ENCODE measurements around the gene ALDH1L2.
"Not testable (repeated sequence)": the region's sequence is repeated elsewhere in the genome, so short reads cannot be mapped to it uniquely, and the experiment has no call there.

DNA sequence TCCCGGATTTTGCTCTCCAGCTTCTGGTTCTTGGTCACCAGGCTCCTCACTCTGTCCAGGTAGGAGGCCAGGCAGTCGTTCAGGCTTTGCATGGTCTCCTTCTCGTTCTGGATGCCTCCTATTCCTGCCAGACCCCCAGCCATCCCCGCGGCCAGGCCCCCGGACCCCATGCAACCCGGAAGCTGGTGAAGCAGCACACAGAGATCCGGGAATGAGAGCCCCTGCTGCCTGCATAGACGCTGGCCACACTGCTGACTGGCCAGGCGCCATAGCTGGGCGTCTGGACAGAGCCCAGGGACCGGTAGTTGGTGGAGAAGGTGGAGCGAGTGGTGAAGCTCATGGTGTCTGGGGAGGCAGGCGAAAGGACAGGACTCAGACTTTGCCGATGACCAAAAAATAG lies 106.6 kb downstream of the ALDH1L2 start:
- TF ChIP-seq, protein P1, sequence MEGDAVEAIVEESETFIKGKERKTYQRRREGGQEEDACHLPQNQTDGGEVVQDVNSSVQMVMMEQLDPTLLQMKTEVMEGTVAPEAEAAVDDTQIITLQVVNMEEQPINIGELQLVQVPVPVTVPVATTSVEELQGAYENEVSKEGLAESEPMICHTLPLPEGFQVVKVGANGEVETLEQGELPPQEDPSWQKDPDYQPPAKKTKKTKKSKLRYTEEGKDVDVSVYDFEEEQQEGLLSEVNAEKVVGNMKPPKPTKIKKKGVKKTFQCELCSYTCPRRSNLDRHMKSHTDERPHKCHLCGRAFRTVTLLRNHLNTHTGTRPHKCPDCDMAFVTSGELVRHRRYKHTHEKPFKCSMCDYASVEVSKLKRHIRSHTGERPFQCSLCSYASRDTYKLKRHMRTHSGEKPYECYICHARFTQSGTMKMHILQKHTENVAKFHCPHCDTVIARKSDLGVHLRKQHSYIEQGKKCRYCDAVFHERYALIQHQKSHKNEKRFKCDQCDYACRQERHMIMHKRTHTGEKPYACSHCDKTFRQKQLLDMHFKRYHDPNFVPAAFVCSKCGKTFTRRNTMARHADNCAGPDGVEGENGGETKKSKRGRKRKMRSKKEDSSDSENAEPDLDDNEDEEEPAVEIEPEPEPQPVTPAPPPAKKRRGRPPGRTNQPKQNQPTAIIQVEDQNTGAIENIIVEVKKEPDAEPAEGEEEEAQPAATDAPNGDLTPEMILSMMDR (IDR thresholded peaks at IDR 0.05; ENCODE audit: low read length), result not testable (repeated sequence)
- not testable (repeated sequence) for TF ChIP-seq EZH2 (IDR thresholded peaks at IDR 0.05; ENCODE audit: borderline replicate concordance, low read length)
